Measurements from ENCODE around the gene KRTAP9-6. TPM values are rescaled to one million over a fixed set of nuclear protein-coding genes. Genes with fewer than 3 reads are reported as not detected.
"Not testable (repeated sequence)": the region's sequence is repeated elsewhere in the genome, so short reads cannot be mapped to it uniquely, and the experiment has no call there.

Gene KRTAP9-6
- not detected for polyA plus RNA-seq (ENCODE audit: low read depth in 6 of 6)

GRCh38 chr17:41265078-41265477, at the start of gene KRTAP9-6:
TSS of gene KRTAP9-6 (plus strand) at chr17:41265378. CDS start at chr17:41265378, 0 bp downstream.
- H3K9me3 Mint-ChIP-seq: peaks cover 0 to 5% (median 0%) of the 10 kb centered on the region in 7 donors
- H3K4me1 Mint-ChIP-seq: peaks cover 0 to 18% (median 12%) of the 10 kb centered on the region in 3 donors
- no peak for ATAC-seq (ENCODE audit: low read depth in 2 of 2)
- DNase-seq: no peak
- H3K4me3 Mint-ChIP-seq: no peak within 1 kb of the TSS
- H3K27ac Mint-ChIP-seq: peak within 1 kb of the TSS in 3 of 6 donors; percentile 32 to 78 (median 33)
- peaks cover 19 to 31% (median 27%) of the 10 kb centered on the region in 3 donors for H3K27me3 Mint-ChIP-seq
- peaks cover 0 to 4% of the 10 kb centered on the region in 2 donors for H3K36me3 Mint-ChIP-seq

GRCh38 chr17:41215681-41216080, 49.5 kb upstream of the KRTAP9-6 start:
- H3K27me3 Mint-ChIP-seq: peaks cover 0 to 42% (median 12%) of the 10 kb centered on the region in 3 donors
- peaks cover 0 to 18% (median 18%) of the 10 kb centered on the region in 3 donors for H3K4me1 Mint-ChIP-seq
- no peak overlapping the region for H3K4me3 Mint-ChIP-seq
- ATAC-seq (ENCODE audit: low read depth in 2 of 2): no peak
- H3K36me3 Mint-ChIP-seq: peaks cover 0 to 8% of the 10 kb centered on the region in 2 donors
- peaks cover 0 to 11% (median 4%) of the 10 kb centered on the region in 7 donors for H3K9me3 Mint-ChIP-seq
- DNase-seq: no peak
- no peak overlapping the region for H3K27ac Mint-ChIP-seq

- DNase-seq: no peak
Observed at GRCh38 chr17:41223821-41224220, 41.4 kb upstream of the KRTAP9-6 start.

GRCh38 chr17:41226051-41226450, 39.1 kb upstream of the KRTAP9-6 start:
- Mint-ChIP-seq H3K27me3 (peaks cover 0 to 8% (median 6%) of the 10 kb centered on the region in 3 donors), H3K27ac (no peak overlapping the region), H3K36me3 (peaks cover 0 to 8% of the 10 kb centered on the region in 2 donors), H3K4me3 (no peak overlapping the region), H3K9me3 (peaks cover 0 to 5% (median 2%) of the 10 kb centered on the region in 7 donors), H3K4me1 (peaks cover 13 to 19% (median 16%) of the 10 kb centered on the region in 3 donors)
- no peak for ATAC-seq (ENCODE audit: low read depth in 2 of 2)
- no peak for DNase-seq

More at GRCh38 chr17:41223821-41224220, 41.4 kb upstream of the KRTAP9-6 start:
- Mint-ChIP-seq H3K9me3 (peaks cover 0 to 13% (median 6%) of the 10 kb centered on the region in 7 donors), H3K27me3 (peaks cover 0 to 13% (median 3%) of the 10 kb centered on the region in 3 donors), H3K27ac (peak overlapping the region in 1 of 6 donors; percentile 4), H3K4me3 (no peak overlapping the region), H3K36me3 (peaks cover 0 to 8% of the 10 kb centered on the region in 2 donors), H3K4me1 (peaks cover 4 to 7% (median 7%) of the 10 kb centered on the region in 3 donors)
- ATAC-seq (ENCODE audit: low read depth in 2 of 2): no peak

- not testable (repeated sequence) for H3K27me3 Mint-ChIP-seq; ATAC-seq (ENCODE audit: low read depth in 2 of 2); H3K36me3 Mint-ChIP-seq; H3K9me3 Mint-ChIP-seq; H3K4me3 Mint-ChIP-seq; H3K27ac Mint-ChIP-seq; DNase-seq
- peaks cover 10 to 13% (median 10%) of the 10 kb centered on the region in 3 donors for H3K4me1 Mint-ChIP-seq
Observed at GRCh38 chr17:41226598-41227095, 38.5 kb upstream of the KRTAP9-6 start, which contains the start of gene KRTAP9-2. TSS of gene KRTAP9-2 (plus strand) at chr17:41226648. CDS start at chr17:41226655, 7 bp downstream.

GRCh38 chr17:41230094-41230493, 35.1 kb upstream of the KRTAP9-6 start:
- H3K27me3 Mint-ChIP-seq: peaks cover 9 to 20% (median 19%) of the 10 kb centered on the region in 3 donors
- peaks cover 0 to 8% of the 10 kb centered on the region in 2 donors for H3K36me3 Mint-ChIP-seq
- no peak for DNase-seq
- peak overlapping the region in 3 of 6 donors; percentile 4 to 60 (median 8) for H3K27ac Mint-ChIP-seq
- H3K4me1 Mint-ChIP-seq: peaks cover 12 to 18% (median 13%) of the 10 kb centered on the region in 3 donors
- H3K9me3 Mint-ChIP-seq: peaks cover 0 to 5% (median 2%) of the 10 kb centered on the region in 7 donors
- no peak for ATAC-seq (ENCODE audit: low read depth in 2 of 2)
- peak overlapping the region in 4 of 8 donors; percentile 7 to 69 (median 26) for H3K4me3 Mint-ChIP-seq

GRCh38 chr17:41231731-41232130, 33.4 kb upstream of the KRTAP9-6 start:
- H3K27me3 Mint-ChIP-seq: peaks cover 9 to 32% (median 27%) of the 10 kb centered on the region in 3 donors
- peaks cover 0 to 5% (median 2%) of the 10 kb centered on the region in 7 donors for H3K9me3 Mint-ChIP-seq
- peaks cover 12 to 18% (median 16%) of the 10 kb centered on the region in 3 donors for H3K4me1 Mint-ChIP-seq
- peaks cover 0 to 8% of the 10 kb centered on the region in 2 donors for H3K36me3 Mint-ChIP-seq
- H3K4me3 Mint-ChIP-seq: no peak overlapping the region
- ATAC-seq (ENCODE audit: low read depth in 2 of 2) (no peak), DNase-seq (no peak)
- H3K27ac Mint-ChIP-seq: peak overlapping the region in 1 of 6 donors; percentile 59

- Mint-ChIP-seq H3K27ac (peak within 1 kb of the TSS in 1 of 6 donors; percentile 59), H3K4me1 (peaks cover 12 to 18% (median 16%) of the 10 kb centered on the region in 3 donors), H3K27me3 (peaks cover 9 to 37% (median 27%) of the 10 kb centered on the region in 3 donors)
- not testable (repeated sequence) for H3K9me3 Mint-ChIP-seq; ATAC-seq (ENCODE audit: low read depth in 2 of 2); DNase-seq; H3K4me3 Mint-ChIP-seq; H3K36me3 Mint-ChIP-seq
Observed at GRCh38 chr17:41232399-41233105, 32.6 kb upstream of the KRTAP9-6 start, which contains the start of gene KRTAP9-3. TSS of gene KRTAP9-3 (plus strand) at chr17:41232449. CDS start at chr17:41232502, 53 bp downstream.

GRCh38 chr17:41237116-41237515, 28.1 kb upstream of the KRTAP9-6 start:
- H3K27ac Mint-ChIP-seq; H3K9me3 Mint-ChIP-seq; DNase-seq; ATAC-seq (ENCODE audit: low read depth in 2 of 2); H3K36me3 Mint-ChIP-seq; H3K4me3 Mint-ChIP-seq: not testable (repeated sequence)
- H3K27me3 Mint-ChIP-seq: peaks cover 11 to 55% (median 34%) of the 10 kb centered on the region in 3 donors
- H3K4me1 Mint-ChIP-seq: peaks cover 0 to 17% (median 16%) of the 10 kb centered on the region in 3 donors

GRCh38 chr17:41237949-41238437, 27.2 kb upstream of the KRTAP9-6 start, which contains the start of gene KRTAP9-8:
TSS of gene KRTAP9-8 (plus strand) at chr17:41237999. CDS start at chr17:41238052, 53 bp downstream.
- H3K27me3 Mint-ChIP-seq: peaks cover 11 to 59% (median 31%) of the 10 kb centered on the region in 3 donors
- not testable (repeated sequence) for H3K4me3 Mint-ChIP-seq; ATAC-seq (ENCODE audit: low read depth in 2 of 2); H3K9me3 Mint-ChIP-seq; DNase-seq; H3K36me3 Mint-ChIP-seq
- H3K4me1 Mint-ChIP-seq: peaks cover 0 to 17% (median 13%) of the 10 kb centered on the region in 3 donors
- peak within 1 kb of the TSS in 1 of 6 donors; percentile 25 for H3K27ac Mint-ChIP-seq

- peak overlapping the region in 3 of 6 donors; percentile 0 to 63 (median 55) for H3K27ac Mint-ChIP-seq
Observed at GRCh38 chr17:41246995-41247787, 18.0 kb upstream of the KRTAP9-6 start.

GRCh38 chr17:41249637-41250240, 15.4 kb upstream of the KRTAP9-6 start, which contains the start of gene KRTAP9-4:
TSS of gene KRTAP9-4 (plus strand) at chr17:41249687. CDS start at chr17:41249721, 34 bp downstream.
- ATAC-seq (ENCODE audit: low read depth in 2 of 2); H3K4me3 Mint-ChIP-seq; H3K36me3 Mint-ChIP-seq; DNase-seq; H3K9me3 Mint-ChIP-seq: not testable (repeated sequence)
- Mint-ChIP-seq H3K27me3 (peaks cover 4 to 23% (median 21%) of the 10 kb centered on the region in 3 donors), H3K4me1 (peaks cover 17 to 23% (median 21%) of the 10 kb centered on the region in 3 donors), H3K27ac (peak within 1 kb of the TSS in 3 of 6 donors; percentile 37 to 91 (median 77))

More at GRCh38 chr17:41246995-41247787, 18.0 kb upstream of the KRTAP9-6 start:
- not testable (repeated sequence) for H3K36me3 Mint-ChIP-seq; ATAC-seq (ENCODE audit: low read depth in 2 of 2); H3K9me3 Mint-ChIP-seq; DNase-seq
- peaks cover 0 to 18% (median 8%) of the 10 kb centered on the region in 3 donors for H3K27me3 Mint-ChIP-seq
- H3K4me1 Mint-ChIP-seq: peaks cover 7 to 19% (median 18%) of the 10 kb centered on the region in 3 donors
- H3K4me3 Mint-ChIP-seq: peak overlapping the region in 1 of 8 donors; percentile 66

All from naive B cell (primary cell).